ENCODE data around the gene PSMD12. TPM values are rescaled to one million over a fixed set of nuclear protein-coding genes. Genes with fewer than 3 reads are reported as not detected.
"Not testable (repeated sequence)": the region's sequence is repeated elsewhere in the genome, so short reads cannot be mapped to it uniquely, and the experiment has no call there.

Gene PSMD12
- total RNA-seq, 4 donors from 2014 or later, result 23.6 to 52.4 (median 24.4) TPM

DNA sequence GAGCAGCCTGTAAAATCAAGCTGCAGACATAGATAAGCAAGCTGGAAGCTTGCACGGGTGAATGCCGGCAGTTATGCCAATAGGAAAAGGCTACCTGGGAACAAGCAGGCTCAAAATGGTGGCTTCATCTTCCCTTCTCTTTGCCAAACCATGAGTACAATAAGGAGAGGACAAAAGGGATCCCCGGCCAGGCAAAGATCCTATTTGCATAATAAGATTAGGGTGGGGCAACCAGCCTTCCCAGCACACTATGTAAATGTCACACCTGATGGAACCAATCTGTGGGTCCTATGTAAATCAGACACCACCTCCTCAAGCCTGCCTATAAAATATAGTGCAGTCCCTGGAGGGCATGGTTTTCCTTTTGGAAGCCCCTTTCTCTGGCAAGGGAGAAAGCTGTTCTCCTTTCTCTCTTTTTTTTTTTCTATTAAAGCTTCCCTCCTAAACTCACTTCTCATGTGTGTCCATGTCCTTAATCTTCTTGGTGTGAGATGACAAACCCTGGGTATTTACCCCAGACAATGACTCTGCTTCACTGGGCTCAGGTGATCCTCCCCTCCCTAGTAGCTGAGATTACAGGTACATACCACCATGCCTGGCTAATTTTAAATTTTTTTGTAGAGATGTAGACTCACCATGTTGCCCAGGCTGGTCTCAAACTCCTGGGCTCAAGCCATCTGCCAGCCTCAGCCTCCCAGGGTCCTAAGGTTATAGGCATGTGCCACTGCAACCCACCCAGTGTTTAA lies 44.2 kb downstream of the PSMD12 start:
- ATAC-seq (ENCODE audit: low FRiP score) (no peak), DNase-seq (ENCODE audit: low spot score) (no peak)
- TF ChIP-seq CTCF (IDR thresholded peaks at IDR 0.05), result no peak

DNA sequence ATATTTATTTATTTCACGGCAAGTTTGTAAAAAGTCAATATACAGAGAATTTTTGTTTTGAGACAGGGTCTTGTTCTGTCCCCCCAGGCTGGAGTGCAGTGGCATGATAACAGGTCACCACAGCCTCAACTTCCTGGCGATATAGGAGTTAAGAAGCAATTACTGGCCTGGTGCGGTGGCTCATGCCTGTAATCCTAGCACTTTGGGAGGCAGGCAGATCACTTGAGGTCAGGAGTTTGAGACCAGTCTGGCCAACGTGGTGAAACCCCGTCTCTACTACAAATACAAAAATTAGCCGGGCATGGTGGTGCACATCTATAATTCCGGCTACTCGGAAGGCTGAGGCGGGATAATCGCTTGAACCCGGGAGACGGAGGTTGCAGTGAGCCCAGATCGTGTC lies 44.9 kb downstream of the PSMD12 start:
- not testable (repeated sequence) for ATAC-seq (ENCODE audit: low FRiP score); DNase-seq (ENCODE audit: low spot score)

GRCh38 chr17:67316781-67317180 lies 49.6 kb downstream of the PSMD12 start:
- no peak for ATAC-seq (ENCODE audit: low FRiP score)
- TF ChIP-seq CTCF (IDR thresholded peaks at IDR 0.05), result no peak
- no peak for DNase-seq (ENCODE audit: low spot score)

DNA sequence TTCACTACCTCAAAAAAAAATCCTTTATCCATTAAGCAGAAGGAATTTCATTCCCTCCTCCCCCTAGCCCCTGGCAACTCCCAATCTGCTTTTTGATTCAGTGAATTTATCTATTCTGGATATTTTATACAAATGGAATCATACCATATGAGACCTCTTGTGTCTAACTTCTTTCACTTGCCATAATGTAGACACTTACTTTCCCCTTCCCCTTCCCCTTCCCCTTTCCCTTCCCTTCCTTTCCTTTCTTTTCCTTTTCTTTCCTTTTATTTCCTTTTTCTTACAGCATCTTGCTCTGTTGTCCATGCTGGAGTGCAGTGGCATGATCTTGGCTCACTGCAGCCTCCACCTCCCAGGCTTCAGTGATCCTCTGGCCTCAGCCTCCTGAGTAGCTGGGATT lies 50.5 kb downstream of the PSMD12 start:
- ATAC-seq (ENCODE audit: low FRiP score) (no peak), DNase-seq (ENCODE audit: low spot score) (no peak)
- TF ChIP-seq CTCF (IDR thresholded peaks at IDR 0.05), result no peak

DNA sequence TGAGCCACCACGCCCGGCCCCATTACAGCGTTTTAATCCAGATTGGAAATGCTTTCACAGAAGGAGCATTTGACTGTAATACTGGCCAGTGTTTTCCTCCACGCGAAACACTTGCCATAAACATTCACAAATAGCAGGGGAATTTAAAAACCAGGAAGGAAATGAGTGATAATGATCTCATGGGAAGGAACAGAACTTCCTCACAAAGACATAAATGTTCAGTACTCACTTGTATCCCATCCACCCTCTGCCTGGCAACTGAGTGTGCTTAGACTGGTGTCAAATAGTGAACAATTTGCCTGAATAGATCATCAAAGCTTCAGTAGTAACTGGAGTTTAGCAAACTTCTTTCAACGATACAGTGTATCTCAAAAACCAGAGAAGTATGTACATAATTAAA lies 54.1 kb downstream of the PSMD12 start:
- ATAC-seq (ENCODE audit: low FRiP score) (no peak), DNase-seq (ENCODE audit: low spot score) (no peak)
- no peak for TF ChIP-seq CTCF (IDR thresholded peaks at IDR 0.05)

DNA sequence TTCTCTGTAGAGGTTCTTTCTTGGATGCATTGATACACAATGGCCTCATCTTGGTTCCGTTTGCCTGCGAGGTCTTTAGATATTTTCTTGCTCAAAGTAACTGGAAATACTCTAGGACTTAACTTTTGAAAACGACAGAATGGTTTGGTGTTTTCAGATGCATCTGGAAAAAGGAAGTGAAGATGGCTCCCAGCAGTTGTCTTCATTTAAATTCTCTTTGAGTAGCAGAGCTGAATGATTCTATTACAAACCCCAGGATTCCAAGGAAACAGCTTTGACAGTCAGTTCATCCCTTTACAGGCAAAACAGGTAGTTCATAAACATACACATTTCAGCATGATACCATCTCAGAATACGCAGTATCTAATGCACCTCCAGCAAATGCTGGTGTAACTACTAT lies 54.8 kb downstream of the PSMD12 start:
- DNase-seq (ENCODE audit: low spot score) (no peak), ATAC-seq (ENCODE audit: low FRiP score) (no peak)
- no peak for TF ChIP-seq CTCF (IDR thresholded peaks at IDR 0.05)

DNA sequence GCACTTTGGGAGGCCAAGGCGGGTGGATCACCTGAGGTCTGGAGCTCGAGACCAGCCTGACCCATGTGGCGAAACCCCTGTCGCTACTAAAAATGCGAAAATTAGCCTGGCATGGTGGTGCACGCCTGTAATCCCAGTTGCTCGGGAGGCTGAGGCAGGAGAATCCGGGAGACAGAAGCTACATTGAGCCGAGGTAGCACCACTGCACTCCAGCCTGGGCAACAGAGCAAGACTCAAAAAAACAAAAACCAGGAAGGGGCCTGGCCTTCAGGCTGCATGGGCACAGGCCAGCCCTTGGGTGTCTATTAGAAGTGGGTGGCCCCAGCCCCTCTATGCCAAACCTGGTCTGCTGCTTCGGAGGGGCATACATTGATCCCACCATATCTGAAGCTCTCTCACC lies 56.0 kb downstream of the PSMD12 start:
- TF ChIP-seq CTCF (IDR thresholded peaks at IDR 0.05), result no peak
- no peak for DNase-seq (ENCODE audit: low spot score)
- ATAC-seq (ENCODE audit: low FRiP score), result no peak

GRCh38 chr17:67305446-67306235 lies 60.7 kb downstream of the PSMD12 start:
- ATAC-seq (ENCODE audit: low FRiP score); DNase-seq (ENCODE audit: low spot score): not testable (repeated sequence)

Data from omental fat pad (tissue), 4 donors.